Endodermal cell (in vitro differentiated cells): ENCODE measurements around the gene ARMC2. TPM values are rescaled to one million over a fixed set of nuclear protein-coding genes. Genes with fewer than 3 reads are reported as not detected.

Source experiments
- DNase-seq: peaks from one replicate; pipeline ENCODE4 v3.0.0-alpha.2; 2017
- H3K27ac ChIP-seq: 2 replicates; pipeline ENCODE4 v1.5.1; 2013; ENCODE audit warnings: mild to moderate bottlenecking, low read depth, low read length, moderate library complexity
- H3K27me3 ChIP-seq: 2 replicates; pipeline ENCODE4 v1.6.1; 2013; ENCODE audit warnings: mild to moderate bottlenecking, low read length, moderate library complexity; ENCODE audit not compliant: insufficient read depth, control insufficient read depth, poor library complexity, severe bottlenecking
- H3K36me3 ChIP-seq: 2 replicates; pipeline ENCODE4 v1.7.0; 2013; ENCODE audit warnings: mild to moderate bottlenecking, low read length, moderate library complexity; ENCODE audit not compliant: control insufficient read depth, insufficient read depth
- H3K4me1 ChIP-seq: one replicate; pipeline ENCODE4 v1.7.0; 2013; ENCODE audit warnings: low read length; ENCODE audit not compliant: control insufficient read depth, insufficient read depth
- H3K4me3 ChIP-seq: 2 replicates; pipeline ENCODE4 v1.5.1; 2013; ENCODE audit warnings: mild to moderate bottlenecking, low read length, moderate library complexity
- H3K9ac ChIP-seq: 2 replicates; pipeline ENCODE4 v1.6.1; 2013; ENCODE audit warnings: mild to moderate bottlenecking, low read length, moderate library complexity; ENCODE audit not compliant: poor library complexity, severe bottlenecking; ENCODE audit errors: extremely low read depth
- H3K9me3 ChIP-seq: 2 replicates; pipeline ENCODE4 v1.6.1; 2013; ENCODE audit warnings: mild to moderate bottlenecking, low read length, moderate library complexity; ENCODE audit not compliant: control insufficient read depth
- H3K27ac Mint-ChIP-seq: 2 replicates; pipeline ENCODE4 v1.8.0; 2020; ENCODE audit warnings: mixed read lengths
- H3K27me3 Mint-ChIP-seq: 2 replicates; pipeline ENCODE4 v1.8.0; 2021; ENCODE audit warnings: mild to moderate bottlenecking, mixed read lengths; ENCODE audit not compliant: insufficient read depth
- H3K36me3 Mint-ChIP-seq: 2 replicates; pipeline ENCODE4 v1.8.0; 2020; ENCODE audit warnings: low read depth, mixed read lengths
- H3K4me1 Mint-ChIP-seq: 2 replicates; pipeline ENCODE4 v1.8.0; 2020; ENCODE audit warnings: mixed read lengths
- H3K4me3 Mint-ChIP-seq: 2 replicates; pipeline ENCODE4 v1.8.0; 2020; ENCODE audit warnings: mild to moderate bottlenecking, moderate library complexity, mixed read lengths
- H3K9me3 Mint-ChIP-seq: 2 replicates; pipeline ENCODE4 v1.8.0; 2020; ENCODE audit warnings: mild to moderate bottlenecking, mixed read lengths
- WGBS, 2 experiments: methylation state at CpG; one replicate each; pipeline versions ENCODE4 v1.1.5 to v1.1.7; 2013; ENCODE audit warnings: missing lambda C conversion rate in 2 of 2, mixed read lengths in 1 of 2; ENCODE audit not compliant: insufficient coverage in 1 of 2, insufficient read length in 1 of 2; 5-methylcytosine and 5-hydroxymethylcytosine counted together
- total RNA-seq, 2 donors: library from RNA; stranded (reverse); fragmentation: NEBNext Ultra II Directional in 1 of 2; extraction: Animal tissue kit (Norgen Biotek cat#: 25700) in 1 of 2; gene quantifications; 2 replicates in 1 of 2; 3 replicates in 1 of 2; pipeline ENCODE4 v1.2.1, GENCODE V29; 2021
- TF ChIP-seq, protein P1 (sequence below): fragments of 200-600 bp; sonication (generic); conservative IDR thresholded peaks from 2 replicates; pipeline ENCODE4 v1.5.0; 2021; ENCODE audit warnings: antibody characterized with exemption, mild to moderate bottlenecking

The ARMC2 gene
- total RNA-seq, 2 donors from 2014 or later: 7.1 to 8.3 TPM

DNA sequence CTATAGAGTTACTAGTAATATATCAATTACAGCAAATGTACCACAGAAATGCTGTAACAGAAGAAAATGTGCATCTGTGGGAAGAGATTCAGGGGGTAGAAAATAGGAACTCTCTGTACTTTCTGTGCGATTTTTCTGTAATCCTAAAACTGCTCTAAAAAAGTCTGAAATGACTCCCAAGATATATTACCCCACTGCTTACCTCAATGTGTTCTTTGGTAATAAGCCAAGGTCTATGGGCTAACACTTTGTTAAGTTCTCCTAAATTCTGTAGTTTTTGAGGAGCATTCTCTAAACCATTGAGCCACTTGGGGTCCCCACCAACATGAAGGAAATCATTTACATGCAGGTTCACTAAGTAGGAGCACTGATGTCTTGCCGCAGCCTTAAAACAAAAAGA lies 152.1 kb downstream of the ARMC2 start:
- no peak overlapping the region for H3K4me3 Mint-ChIP-seq
- H3K27me3 Mint-ChIP-seq: no peaks in the 10 kb centered on the region
- H3K4me1 ChIP-seq: peaks cover 9% of the 10 kb centered on the region
- peaks cover 14% of the 10 kb centered on the region for H3K4me1 Mint-ChIP-seq
- no peaks in the 10 kb centered on the region for H3K9me3 Mint-ChIP-seq
- WGBS, 2 experiments: 97% methylated on average over 2 of the region's 2 CpGs; no CpG with 5 or more reads in 1 of the 2 experiments
- H3K27ac Mint-ChIP-seq: no peak overlapping the region
- DNase-seq: no peak
- TF ChIP-seq, protein P1, sequence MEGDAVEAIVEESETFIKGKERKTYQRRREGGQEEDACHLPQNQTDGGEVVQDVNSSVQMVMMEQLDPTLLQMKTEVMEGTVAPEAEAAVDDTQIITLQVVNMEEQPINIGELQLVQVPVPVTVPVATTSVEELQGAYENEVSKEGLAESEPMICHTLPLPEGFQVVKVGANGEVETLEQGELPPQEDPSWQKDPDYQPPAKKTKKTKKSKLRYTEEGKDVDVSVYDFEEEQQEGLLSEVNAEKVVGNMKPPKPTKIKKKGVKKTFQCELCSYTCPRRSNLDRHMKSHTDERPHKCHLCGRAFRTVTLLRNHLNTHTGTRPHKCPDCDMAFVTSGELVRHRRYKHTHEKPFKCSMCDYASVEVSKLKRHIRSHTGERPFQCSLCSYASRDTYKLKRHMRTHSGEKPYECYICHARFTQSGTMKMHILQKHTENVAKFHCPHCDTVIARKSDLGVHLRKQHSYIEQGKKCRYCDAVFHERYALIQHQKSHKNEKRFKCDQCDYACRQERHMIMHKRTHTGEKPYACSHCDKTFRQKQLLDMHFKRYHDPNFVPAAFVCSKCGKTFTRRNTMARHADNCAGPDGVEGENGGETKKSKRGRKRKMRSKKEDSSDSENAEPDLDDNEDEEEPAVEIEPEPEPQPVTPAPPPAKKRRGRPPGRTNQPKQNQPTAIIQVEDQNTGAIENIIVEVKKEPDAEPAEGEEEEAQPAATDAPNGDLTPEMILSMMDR: no peak
- no peak overlapping the region for H3K9ac ChIP-seq
- no peaks in the 10 kb centered on the region for H3K9me3 ChIP-seq
- H3K36me3 ChIP-seq: peaks cover 13% of the 10 kb centered on the region
- no peak overlapping the region for H3K4me3 ChIP-seq
- no peaks in the 10 kb centered on the region for H3K36me3 Mint-ChIP-seq
- no peak overlapping the region for H3K27ac ChIP-seq
- H3K27me3 ChIP-seq: no peaks in the 10 kb centered on the region

DNA sequence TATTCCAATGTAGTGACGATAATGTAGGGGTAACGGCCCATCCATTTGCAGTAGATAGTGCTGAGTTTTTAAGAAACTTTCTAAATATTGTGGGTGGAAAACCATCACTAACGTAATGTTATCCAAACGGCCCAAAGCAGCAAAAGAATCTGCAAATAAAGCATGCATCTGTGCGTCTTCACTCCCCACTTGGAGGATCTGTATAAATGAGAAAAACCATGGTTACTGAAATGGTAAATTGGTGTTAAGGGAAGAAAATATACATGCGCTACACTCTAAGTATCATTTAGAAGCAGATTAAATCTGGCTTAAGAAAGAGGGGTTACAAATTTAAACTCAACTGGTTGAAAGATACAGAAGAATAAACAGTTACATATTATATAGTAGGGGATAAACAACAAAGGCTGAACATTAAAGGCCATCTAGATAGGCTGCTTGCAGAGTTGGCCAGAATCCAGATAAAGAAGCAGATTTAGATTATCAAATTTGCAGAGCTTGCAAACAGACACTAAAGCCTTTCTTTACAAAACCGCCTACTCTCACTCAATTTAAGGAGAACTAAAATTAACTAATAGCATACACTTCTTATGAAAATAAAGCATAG lies 153.2 kb downstream of the ARMC2 start:
- H3K4me1 ChIP-seq: peaks cover 9% of the 10 kb centered on the region
- TF ChIP-seq, protein P1: no peak
- no peak for DNase-seq
- Mint-ChIP-seq H3K4me1 (peaks cover 14% of the 10 kb centered on the region), H3K27ac (no peak overlapping the region), H3K9me3 (no peaks in the 10 kb centered on the region), H3K4me3 (no peak overlapping the region), H3K27me3 (no peaks in the 10 kb centered on the region), H3K36me3 (no peaks in the 10 kb centered on the region)
- H3K9me3 ChIP-seq: no peaks in the 10 kb centered on the region
- no peak overlapping the region for H3K27ac ChIP-seq
- 90% methylated on average over 3 to 7 of the region's 7 CpGs for whole genome bisulfite sequencing, 2 experiments
- no peak overlapping the region for H3K9ac ChIP-seq
- no peak overlapping the region for H3K4me3 ChIP-seq
- peaks cover 13% of the 10 kb centered on the region for H3K36me3 ChIP-seq
- H3K27me3 ChIP-seq: no peaks in the 10 kb centered on the region

DNA sequence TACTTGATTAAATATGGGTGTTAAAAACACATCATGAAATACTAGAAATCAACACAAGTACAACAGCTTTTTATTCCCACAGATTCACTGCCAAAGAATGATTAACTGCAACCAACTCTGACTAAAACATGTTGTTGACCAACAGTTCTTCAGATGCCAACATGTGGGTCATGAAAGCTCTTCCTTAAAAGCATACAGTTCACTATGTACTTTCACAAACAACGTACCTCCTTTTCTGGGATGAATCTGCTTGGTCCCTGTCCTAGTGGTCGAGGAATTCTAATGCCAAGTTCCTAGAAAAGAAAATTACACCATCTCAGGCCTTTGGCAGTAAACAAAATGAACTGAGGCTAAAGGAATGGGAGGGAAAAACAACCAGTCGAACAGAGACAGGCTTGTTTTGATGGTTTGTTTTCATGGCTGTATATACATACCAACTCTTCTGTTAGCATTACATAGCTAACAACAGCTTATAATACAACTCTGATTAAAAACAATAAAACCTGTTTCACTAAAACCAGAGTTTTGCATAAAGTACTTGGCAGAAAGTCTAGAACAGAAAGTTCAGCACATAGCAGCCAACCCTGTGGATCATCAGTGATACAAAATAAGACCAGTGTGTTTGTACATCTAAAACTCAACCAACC lies 154.0 kb downstream of the ARMC2 start:
- WGBS, 2 experiments: 93 to 100% methylated on average over 1 to 3 of the region's 3 CpGs
- H3K4me3 ChIP-seq: no peak overlapping the region
- no peak overlapping the region for H3K27ac Mint-ChIP-seq

More for the DNA sequence above, 154.0 kb downstream of the ARMC2 start:
- Mint-ChIP-seq H3K36me3 (no peaks in the 10 kb centered on the region), H3K4me3 (no peak overlapping the region), H3K27me3 (no peaks in the 10 kb centered on the region), H3K4me1 (peaks cover 22% of the 10 kb centered on the region), H3K9me3 (no peaks in the 10 kb centered on the region)
- Histone ChIP-seq H3K36me3 (peaks cover 13% of the 10 kb centered on the region), H3K27ac (no peak overlapping the region), H3K9me3 (no peaks in the 10 kb centered on the region), H3K27me3 (no peaks in the 10 kb centered on the region), H3K9ac (no peak overlapping the region), H3K4me1 (peaks cover 9% of the 10 kb centered on the region)
- DNase-seq: no peak
- TF ChIP-seq, protein P1: no peak
